Activated B cell treated with CpG ODN at 0.5 μM for 24 hours (primary cell): ENCODE data around the gene GMIP. TPM values are rescaled to one million over a fixed set of nuclear protein-coding genes. Genes with fewer than 3 reads are reported as not detected.

Experiments used
- ATAC-seq: fragments of 200-7000 bp; cut with Tn5 transposase; one replicate; pipeline ENCODE4 v1.10.0; 2021; ENCODE audit warnings: low read depth, mild to moderate bottlenecking, moderate library complexity
- CTCF ChIA-PET: fragments of 350-600 bp; sonication (Branson Sonifier 250); formaldehyde crosslinking; loops from one replicate; lab custom pipeline; 2021; ENCODE audit warnings: antibody characterized with exemption; lab: Charles Lee
- POLR2A ChIA-PET: fragments of 350-600 bp; sonication (Branson Sonifier 250); formaldehyde crosslinking; loops from one replicate; lab custom pipeline; 2021; ENCODE audit warnings: antibody characterized with exemption; lab: Charles Lee
- DNase-seq: peaks from one replicate; pipeline ENCODE4 v3.0.0; 2022
- H3K27ac Mint-ChIP-seq: one replicate; pipeline ENCODE4 v1.8.0; 2020; ENCODE audit warnings: mixed read lengths
- H3K27me3 Mint-ChIP-seq: one replicate; pipeline ENCODE4 v1.8.0; 2021; ENCODE audit warnings: mixed read lengths
- H3K36me3 Mint-ChIP-seq: one replicate; pipeline ENCODE4 v1.8.0; 2021; ENCODE audit warnings: low read depth, mixed read lengths
- H3K4me1 Mint-ChIP-seq: one replicate; pipeline ENCODE4 v1.8.0; 2021; ENCODE audit warnings: mixed read lengths
- H3K4me3 Mint-ChIP-seq: one replicate; pipeline ENCODE4 v1.8.0; 2020; ENCODE audit warnings: mild to moderate bottlenecking, mixed read lengths
- H3K9me3 Mint-ChIP-seq: one replicate; pipeline ENCODE4 v1.8.0; 2020; ENCODE audit warnings: mixed read lengths
- intact Hi-C: fragments of 100-400 bp; cut with micrococcal nuclease; formaldehyde crosslinking; loops from one replicate; pipeline ENCODE4 v1.15.1; 2024
- total RNA-seq: library from RNA; stranded (reverse); gene quantifications from 2 replicates; pipeline ENCODE4 v1.2.3, GENCODE V29; 2022
- TF ChIP-seq, protein P1 (sequence below): fragments of 200-600 bp; IDR thresholded peaks from one replicate; pipeline ENCODE4 v1.8.0; 2022; ENCODE audit warnings: antibody characterized with exemption, mild to moderate bottlenecking

The GMIP gene
- total RNA-seq, 1 donor from 2014 or later: 129 TPM

GRCh38 chr19:19644054-19644388 lies 564 bp upstream of the GMIP start:
- peak overlapping the region; percentile 99 for H3K4me3 Mint-ChIP-seq
- no peak for ATAC-seq
- TF ChIP-seq, protein P1, sequence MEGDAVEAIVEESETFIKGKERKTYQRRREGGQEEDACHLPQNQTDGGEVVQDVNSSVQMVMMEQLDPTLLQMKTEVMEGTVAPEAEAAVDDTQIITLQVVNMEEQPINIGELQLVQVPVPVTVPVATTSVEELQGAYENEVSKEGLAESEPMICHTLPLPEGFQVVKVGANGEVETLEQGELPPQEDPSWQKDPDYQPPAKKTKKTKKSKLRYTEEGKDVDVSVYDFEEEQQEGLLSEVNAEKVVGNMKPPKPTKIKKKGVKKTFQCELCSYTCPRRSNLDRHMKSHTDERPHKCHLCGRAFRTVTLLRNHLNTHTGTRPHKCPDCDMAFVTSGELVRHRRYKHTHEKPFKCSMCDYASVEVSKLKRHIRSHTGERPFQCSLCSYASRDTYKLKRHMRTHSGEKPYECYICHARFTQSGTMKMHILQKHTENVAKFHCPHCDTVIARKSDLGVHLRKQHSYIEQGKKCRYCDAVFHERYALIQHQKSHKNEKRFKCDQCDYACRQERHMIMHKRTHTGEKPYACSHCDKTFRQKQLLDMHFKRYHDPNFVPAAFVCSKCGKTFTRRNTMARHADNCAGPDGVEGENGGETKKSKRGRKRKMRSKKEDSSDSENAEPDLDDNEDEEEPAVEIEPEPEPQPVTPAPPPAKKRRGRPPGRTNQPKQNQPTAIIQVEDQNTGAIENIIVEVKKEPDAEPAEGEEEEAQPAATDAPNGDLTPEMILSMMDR: peak; percentile 34
- ChIA-PET CTCF (interaction anchor here (0.7 to 2.4 kb wide), 14 partner anchors 11 to 316 kb away, joined by 3 to 46 read pairs (median 4); partner anchors contain the start of genes CILP2 and ZNF101), POLR2A (interaction anchor here (0.5 to 2.2 kb wide), 12 partner anchors 16 to 282 kb away, joined by 3 to 42 read pairs (median 6); partner anchors contain the start of genes ATP13A1, LPAR2, ZNF101 and ZNF14)
- peaks cover 19% of the 10 kb centered on the region for H3K4me1 Mint-ChIP-seq
- H3K36me3 Mint-ChIP-seq: peaks cover 81% of the 10 kb centered on the region
- H3K27ac Mint-ChIP-seq: peak overlapping the region; percentile 96
- intact Hi-C loops: loop anchor here (5.0 kb wide), 1 partner anchor 282 kb away; no protein-coding TSS in a partner anchor
- no peaks in the 10 kb centered on the region for H3K27me3 Mint-ChIP-seq
- no peak for DNase-seq
- no peaks in the 10 kb centered on the region for H3K9me3 Mint-ChIP-seq

GRCh38 chr19:19642506-19643157 lies 825 bp downstream of the GMIP start:
- ATAC-seq (peak; percentile 14), DNase-seq (no peak)
- peaks cover 19% of the 10 kb centered on the region for H3K4me1 Mint-ChIP-seq
- H3K9me3 Mint-ChIP-seq: no peaks in the 10 kb centered on the region
- ChIA-PET CTCF (no interaction called here), POLR2A (interaction anchor here (0.6 to 2.2 kb wide), 4 partner anchors 16 to 113 kb away, joined by 3 to 42 read pairs (median 7); no protein-coding TSS in a partner anchor)
- intact Hi-C loops: loop anchor here (1.0 to 5.0 kb wide), 13 partner anchors 14 to 636 kb away; partner anchors contain the start of genes ATP13A1, LPAR2, NDUFA13 and PBX4
- H3K36me3 Mint-ChIP-seq: peaks cover 78% of the 10 kb centered on the region
- H3K27me3 Mint-ChIP-seq: no peaks in the 10 kb centered on the region
- H3K4me3 Mint-ChIP-seq: peak overlapping the region; percentile 99
- TF ChIP-seq, protein P1: no peak
- peak overlapping the region; percentile 96 for H3K27ac Mint-ChIP-seq

GRCh38 chr19:19637523-19638251 lies 5.8 kb downstream of the GMIP start:
- intact Hi-C loops: no loop called here
- H3K9me3 Mint-ChIP-seq: no peaks in the 10 kb centered on the region
- POLR2A ChIA-PET: no interaction called here
- no peak overlapping the region for H3K4me3 Mint-ChIP-seq
- CTCF ChIA-PET: interaction anchor here (1.0 kb wide), 1 partner anchor 17 kb away, joined by 3 read pairs; no protein-coding TSS in a partner anchor
- no peak overlapping the region for H3K27ac Mint-ChIP-seq
- DNase-seq (no peak), ATAC-seq (no peak)
- peaks cover 18% of the 10 kb centered on the region for H3K4me1 Mint-ChIP-seq
- TF ChIP-seq, protein P1: no peak
- peaks cover 78% of the 10 kb centered on the region for H3K36me3 Mint-ChIP-seq
- H3K27me3 Mint-ChIP-seq: no peaks in the 10 kb centered on the region

GRCh38 chr19:19637186-19637522 lies 6.3 kb downstream of the GMIP start:
- Mint-ChIP-seq H3K36me3 (peaks cover 78% of the 10 kb centered on the region), H3K27ac (no peak overlapping the region), H3K9me3 (no peaks in the 10 kb centered on the region), H3K4me3 (no peak overlapping the region), H3K27me3 (no peaks in the 10 kb centered on the region), H3K4me1 (peaks cover 12% of the 10 kb centered on the region)
- POLR2A ChIA-PET: no interaction called here
- CTCF ChIA-PET: no interaction called here
- no peak for DNase-seq
- ATAC-seq: no peak
- TF ChIP-seq, protein P1: no peak
- intact Hi-C loops: no loop called here

GRCh38 chr19:19636573-19637185 lies 6.8 kb downstream of the GMIP start:
- CTCF ChIA-PET: no interaction called here
- TF ChIP-seq, protein P1: no peak
- DNase-seq (no peak), ATAC-seq (no peak)
- Mint-ChIP-seq H3K36me3 (peaks cover 76% of the 10 kb centered on the region), H3K27me3 (no peaks in the 10 kb centered on the region), H3K4me3 (no peak overlapping the region), H3K9me3 (no peaks in the 10 kb centered on the region), H3K4me1 (peaks cover 8% of the 10 kb centered on the region), H3K27ac (no peak overlapping the region)
- POLR2A ChIA-PET: no interaction called here
- intact Hi-C loops: no loop called here
